MCF 10A (cell line): ENCODE data around the gene PLD4. TPM values are rescaled to one million over a fixed set of nuclear protein-coding genes. Genes with fewer than 3 reads are reported as not detected.
"Not testable (repeated sequence)": the region's sequence is repeated elsewhere in the genome, so short reads cannot be mapped to it uniquely, and the experiment has no call there.

ENCODE experiments used
- BruUV-seq: library from RNA; stranded (reverse); fragments of 400-500 nt; replicated peaks from 2 replicates; lab custom pipeline; 2021; lab: Mats Ljungman, UMichigan
- CTCF ChIA-PET: fragments of 300-600 bp; sonication (Branson Sonifier 250); formaldehyde crosslinking; extraction: SDS; loops from one replicate; lab custom pipeline; 2021; ENCODE audit warnings: antibody characterized with exemption, inconsistent platforms; lab: Yijun Ruan, JAX
- POLR2A ChIA-PET: fragments of 300-600, 350-650 bp; sonication (Branson Sonifier 250); formaldehyde crosslinking; extraction: SDS; loops from one replicate; lab custom pipeline; 2020; ENCODE audit warnings: antibody characterized with exemption, inconsistent platforms; lab: Yijun Ruan, JAX
- DNase-seq: peaks from one replicate; pipeline ENCODE4 v3.0.0-alpha.2; 2018; ENCODE audit not compliant: unreplicated experiment
- H3K27ac Mint-ChIP-seq: one replicate; pipeline ENCODE4 v1.8.0; 2022; ENCODE audit warnings: mild to moderate bottlenecking, low read depth, mixed read lengths; ENCODE audit not compliant: unreplicated experiment
- H3K27me3 Mint-ChIP-seq: one replicate; pipeline ENCODE4 v1.8.0; 2022; ENCODE audit warnings: mixed read lengths; ENCODE audit not compliant: insufficient read depth, unreplicated experiment
- H3K36me3 Mint-ChIP-seq: one replicate; pipeline ENCODE4 v1.8.0; 2022; ENCODE audit warnings: mild to moderate bottlenecking, moderate library complexity, mixed read lengths; ENCODE audit not compliant: insufficient read depth, unreplicated experiment
- H3K4me1 Mint-ChIP-seq: one replicate; pipeline ENCODE4 v1.8.0; 2022; ENCODE audit warnings: mixed read lengths; ENCODE audit not compliant: insufficient read depth, unreplicated experiment
- H3K4me3 Mint-ChIP-seq: one replicate; pipeline ENCODE4 v1.8.0; 2022; ENCODE audit warnings: mild to moderate bottlenecking, moderate library complexity, mixed read lengths; ENCODE audit not compliant: unreplicated experiment
- H3K9me3 Mint-ChIP-seq: one replicate; pipeline ENCODE4 v1.8.0; 2022; ENCODE audit warnings: mixed read lengths; ENCODE audit not compliant: unreplicated experiment
- intact Hi-C: fragments of 100-400 bp; cut with micrococcal nuclease; formaldehyde crosslinking; loops from 2 replicates; pipeline ENCODE4 v1.14.1; 2022
- total RNA-seq: library from RNA; stranded (reverse); gene quantifications from 2 replicates; pipeline ENCODE4 v1.2.3, GENCODE V29; 2022
- TF ChIP-seq, protein P1 (sequence below): fragments of 200-600 bp; IDR thresholded peaks from one replicate; pipeline ENCODE4 v1.8.0; 2022; ENCODE audit warnings: antibody characterized with exemption, mild to moderate bottlenecking; ENCODE audit not compliant: unreplicated experiment

PLD4 gene
- total RNA-seq, 1 experiment from 2014 or later, result not detected

DNA sequence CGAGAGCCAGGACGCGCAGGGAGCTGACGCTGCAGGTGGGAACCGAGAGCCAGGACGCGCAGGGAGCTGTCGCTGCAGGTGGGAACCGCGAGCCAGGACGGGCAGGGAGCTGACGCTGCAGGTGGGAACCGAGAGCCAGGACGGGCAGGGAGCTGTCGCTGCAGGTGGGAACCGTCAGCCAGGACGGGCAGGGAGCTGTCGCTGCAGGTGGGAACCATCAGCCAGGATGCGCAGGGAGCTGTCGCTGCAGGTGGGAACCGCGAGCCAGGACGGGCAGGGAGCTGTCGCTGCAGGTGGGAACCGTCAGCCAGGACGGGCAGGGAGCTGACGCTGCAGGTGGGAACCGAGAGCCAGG, 19.1 kb upstream of the PLD4 start:
- intact Hi-C loops, DNase-seq, H3K9me3 Mint-ChIP-seq, POLR2A ChIA-PET, H3K4me1 Mint-ChIP-seq, H3K36me3 Mint-ChIP-seq, BruUV-seq, H3K4me3 Mint-ChIP-seq, H3K27me3 Mint-ChIP-seq, H3K27ac Mint-ChIP-seq: not testable (repeated sequence)
- CTCF ChIA-PET, result interaction anchor here (0.6 kb wide), 1 partner anchor 1973 kb away, joined by 4 read pairs; no protein-coding TSS in a partner anchor

DNA sequence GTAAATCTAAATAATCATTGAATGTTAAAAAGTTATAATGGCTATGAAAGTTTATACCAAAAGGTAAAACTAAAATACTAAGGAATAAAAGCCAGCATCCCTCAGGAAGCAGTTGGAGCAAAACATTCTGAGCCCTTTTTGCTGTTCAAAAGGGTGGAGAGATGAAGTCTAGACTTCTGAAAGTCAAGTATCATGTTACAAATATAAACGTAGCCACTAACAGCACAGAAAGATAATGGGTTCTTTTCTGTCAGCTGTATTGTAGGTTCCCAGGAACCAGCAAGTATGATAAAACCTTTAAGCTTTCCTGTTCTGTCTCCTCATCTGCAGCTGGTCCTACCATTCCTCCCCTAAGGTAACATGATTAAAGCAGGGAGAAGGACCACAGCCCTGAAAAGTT, 16.4 kb upstream of the PLD4 start:
- Mint-ChIP-seq H3K4me1 (no peaks in the 10 kb centered on the region), H3K36me3 (no peaks in the 10 kb centered on the region), H3K4me3 (no peak overlapping the region), H3K27me3 (no peaks in the 10 kb centered on the region), H3K9me3 (no peaks in the 10 kb centered on the region), H3K27ac (no peak overlapping the region)
- POLR2A ChIA-PET, result no interaction called here
- no TSS peak for BruUV-seq
- CTCF ChIA-PET, result interaction anchor here (1.6 kb wide), 1 partner anchor 12 kb away, joined by 8 read pairs; no protein-coding TSS in a partner anchor
- no peak for DNase-seq
- intact Hi-C loops, result no loop called here
- TF ChIP-seq, protein P1, sequence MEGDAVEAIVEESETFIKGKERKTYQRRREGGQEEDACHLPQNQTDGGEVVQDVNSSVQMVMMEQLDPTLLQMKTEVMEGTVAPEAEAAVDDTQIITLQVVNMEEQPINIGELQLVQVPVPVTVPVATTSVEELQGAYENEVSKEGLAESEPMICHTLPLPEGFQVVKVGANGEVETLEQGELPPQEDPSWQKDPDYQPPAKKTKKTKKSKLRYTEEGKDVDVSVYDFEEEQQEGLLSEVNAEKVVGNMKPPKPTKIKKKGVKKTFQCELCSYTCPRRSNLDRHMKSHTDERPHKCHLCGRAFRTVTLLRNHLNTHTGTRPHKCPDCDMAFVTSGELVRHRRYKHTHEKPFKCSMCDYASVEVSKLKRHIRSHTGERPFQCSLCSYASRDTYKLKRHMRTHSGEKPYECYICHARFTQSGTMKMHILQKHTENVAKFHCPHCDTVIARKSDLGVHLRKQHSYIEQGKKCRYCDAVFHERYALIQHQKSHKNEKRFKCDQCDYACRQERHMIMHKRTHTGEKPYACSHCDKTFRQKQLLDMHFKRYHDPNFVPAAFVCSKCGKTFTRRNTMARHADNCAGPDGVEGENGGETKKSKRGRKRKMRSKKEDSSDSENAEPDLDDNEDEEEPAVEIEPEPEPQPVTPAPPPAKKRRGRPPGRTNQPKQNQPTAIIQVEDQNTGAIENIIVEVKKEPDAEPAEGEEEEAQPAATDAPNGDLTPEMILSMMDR, result no peak

DNA sequence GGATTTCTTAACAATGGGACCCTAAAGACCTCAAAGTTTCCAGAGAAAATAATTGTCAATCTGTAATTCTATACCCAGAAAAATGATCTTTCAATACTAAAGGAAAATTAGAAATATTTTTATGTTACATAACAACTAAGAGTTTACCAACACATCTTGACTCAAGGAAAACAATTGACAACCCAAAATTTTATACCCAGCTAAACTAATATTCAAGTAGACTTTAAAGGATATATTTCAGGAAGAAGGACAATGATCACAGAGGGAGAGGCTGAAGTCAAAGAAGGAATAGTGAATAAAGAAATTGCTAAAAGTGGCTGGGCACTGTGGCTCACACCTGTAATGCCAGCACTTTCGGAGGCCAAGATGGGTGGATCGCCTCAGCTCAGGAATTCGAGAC, 12.6 kb upstream of the PLD4 start:
- H3K4me1 Mint-ChIP-seq, result no peaks in the 10 kb centered on the region
- no peak overlapping the region for H3K27ac Mint-ChIP-seq
- ChIA-PET POLR2A (no interaction called here), CTCF (no interaction called here)
- intact Hi-C loops, result no loop called here
- H3K4me3 Mint-ChIP-seq, result no peak overlapping the region
- TF ChIP-seq, protein P1, result no peak
- DNase-seq, result no peak
- H3K27me3 Mint-ChIP-seq, result peaks cover 30% of the 10 kb centered on the region
- H3K36me3 Mint-ChIP-seq, result no peaks in the 10 kb centered on the region
- no peaks in the 10 kb centered on the region for H3K9me3 Mint-ChIP-seq
- BruUV-seq, result no TSS peak

DNA sequence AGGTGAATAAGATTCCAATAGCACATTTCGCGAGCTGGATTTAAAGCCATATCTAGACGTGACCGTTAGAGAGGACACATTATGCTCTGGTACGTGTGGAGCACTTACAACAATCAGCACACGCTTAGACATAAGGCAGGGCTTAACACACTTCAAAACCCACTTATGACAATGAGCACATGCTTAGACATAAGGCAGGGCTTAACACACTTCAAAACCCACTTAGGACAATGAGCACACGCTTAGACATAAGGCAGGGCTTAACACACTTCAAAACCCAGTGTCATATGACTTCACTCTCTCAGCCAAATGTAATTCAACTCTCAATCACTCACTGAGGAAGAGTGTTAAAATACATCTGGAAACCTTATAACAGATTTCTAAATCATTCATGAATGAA, 11.2 kb upstream of the PLD4 start:
- TF ChIP-seq, protein P1, result no peak

DNA sequence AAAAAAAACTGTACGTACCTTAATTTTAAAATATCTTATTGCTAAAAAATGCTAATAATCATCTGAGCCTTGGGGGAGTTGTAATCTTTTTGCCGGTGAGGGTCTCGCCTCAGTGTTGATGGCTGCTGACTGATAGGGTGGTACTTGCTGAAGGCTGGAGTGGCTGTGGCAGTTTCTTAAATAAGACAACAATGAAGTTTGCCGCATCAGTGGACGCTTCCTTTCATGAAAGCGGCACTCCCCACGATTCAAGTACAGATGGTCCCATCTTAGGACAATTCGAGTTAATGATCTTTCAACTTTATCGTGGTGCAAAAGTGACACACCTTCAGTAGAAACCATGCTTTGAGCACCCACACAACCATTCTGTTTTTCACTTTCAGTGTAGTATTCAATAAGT, 7.6 kb upstream of the PLD4 start:
- peaks cover 6% of the 10 kb centered on the region for H3K36me3 Mint-ChIP-seq
- DNase-seq, result no peak
- CTCF ChIA-PET, result no interaction called here
- H3K27ac Mint-ChIP-seq, result no peak overlapping the region
- no peaks in the 10 kb centered on the region for H3K4me1 Mint-ChIP-seq
- POLR2A ChIA-PET, result no interaction called here
- TF ChIP-seq, protein P1, result no peak
- H3K4me3 Mint-ChIP-seq, result no peak overlapping the region
- peaks cover 30% of the 10 kb centered on the region for H3K27me3 Mint-ChIP-seq
- BruUV-seq, result no TSS peak
- H3K9me3 Mint-ChIP-seq, result no peaks in the 10 kb centered on the region
- intact Hi-C loops, result no loop called here

More for the DNA sequence above, 11.2 kb upstream of the PLD4 start:
- Mint-ChIP-seq H3K4me1 (no peaks in the 10 kb centered on the region), H3K4me3 (no peak overlapping the region), H3K9me3 (no peaks in the 10 kb centered on the region), H3K27ac (no peak overlapping the region), H3K27me3 (peaks cover 30% of the 10 kb centered on the region), H3K36me3 (peaks cover 1% of the 10 kb centered on the region)
- no TSS peak for BruUV-seq
- no peak for DNase-seq
- ChIA-PET CTCF (interaction anchor here (1.2 kb wide), 1 partner anchor 132 kb away, joined by 4 read pairs; no protein-coding TSS in a partner anchor), POLR2A (no interaction called here)
- intact Hi-C loops, result no loop called here
